ENCODE measurements around the gene HMG20A.
A peak's percentile ranks its signal among the peaks of the same experiment; 100 is the strongest.
"Not testable (repeated sequence)": the region's sequence is repeated elsewhere in the genome, so short reads cannot be mapped to it uniquely, and the experiment has no call there.

HMG20A gene

GRCh38 chr15:77420610-77421369 lies at the start of gene HMG20A:
Gene HMG20A (plus strand): TSS chr15:77420888. CDS start chr15:77458408, 37,520 bp downstream.
- peak in 2 of 4 experiments; percentile 25 to 40 for DNase-seq

- DNase-seq, result no peak
Observed at GRCh38 chr15:77371850-77372563, 48.7 kb upstream of the HMG20A start.

GRCh38 chr15:77373441-77373840 lies 47.2 kb upstream of the HMG20A start:
- no peak for DNase-seq

- DNase-seq, result no peak
Observed at GRCh38 chr15:77375133-77375532, 45.6 kb upstream of the HMG20A start.

- no peak for DNase-seq
Observed at GRCh38 chr15:77376770-77377169, 43.9 kb upstream of the HMG20A start.

GRCh38 chr15:77380033-77380432 lies 40.7 kb upstream of the HMG20A start:
- DNase-seq, result no peak

GRCh38 chr15:77384086-77384485 lies 36.6 kb upstream of the HMG20A start:
- no peak for DNase-seq

GRCh38 chr15:77384589-77385359 lies 35.9 kb upstream of the HMG20A start:
- no peak for DNase-seq

GRCh38 chr15:77386626-77387025 lies 34.1 kb upstream of the HMG20A start:
- DNase-seq, result no peak

- DNase-seq, result no peak
Observed at GRCh38 chr15:77387365-77388105, 33.2 kb upstream of the HMG20A start.

GRCh38 chr15:77391372-77391951 lies 29.2 kb upstream of the HMG20A start:
- DNase-seq, result no peak

- DNase-seq, result no peak
Observed at GRCh38 chr15:77392762-77393470, 27.8 kb upstream of the HMG20A start.

GRCh38 chr15:77393471-77393840 lies 27.2 kb upstream of the HMG20A start:
- DNase-seq, result no peak

- no peak for DNase-seq
Observed at GRCh38 chr15:77395013-77395774, 25.5 kb upstream of the HMG20A start.

- no peak for DNase-seq
Observed at GRCh38 chr15:77396692-77397091, 24.0 kb upstream of the HMG20A start.

GRCh38 chr15:77398927-77399326 lies 21.8 kb upstream of the HMG20A start:
- no peak for DNase-seq

- no peak for DNase-seq
Observed at GRCh38 chr15:77400258-77400657, 20.4 kb upstream of the HMG20A start.

GRCh38 chr15:77402740-77403379 lies 17.8 kb upstream of the HMG20A start:
- no peak for DNase-seq

GRCh38 chr15:77406173-77406759 lies 14.4 kb upstream of the HMG20A start:
- DNase-seq, result not testable (repeated sequence)

GRCh38 chr15:77406846-77407245 lies 13.8 kb upstream of the HMG20A start:
- no peak for DNase-seq

All from activated naive CD4-positive, alpha-beta T cell (primary cell).